GM18520 (cell line): ENCODE data around the gene CEP41.

Experiments used
- ATAC-seq: cut with Tn5 transposase; IDR thresholded peaks from one replicate; pipeline ENCODE4 v1.9.1; 2021; ENCODE audit not compliant: unreplicated experiment

Gene CEP41

GRCh38 chr7:130421684-130422083, 19.1 kb downstream of the CEP41 start:
- ATAC-seq = no peak

DNA sequence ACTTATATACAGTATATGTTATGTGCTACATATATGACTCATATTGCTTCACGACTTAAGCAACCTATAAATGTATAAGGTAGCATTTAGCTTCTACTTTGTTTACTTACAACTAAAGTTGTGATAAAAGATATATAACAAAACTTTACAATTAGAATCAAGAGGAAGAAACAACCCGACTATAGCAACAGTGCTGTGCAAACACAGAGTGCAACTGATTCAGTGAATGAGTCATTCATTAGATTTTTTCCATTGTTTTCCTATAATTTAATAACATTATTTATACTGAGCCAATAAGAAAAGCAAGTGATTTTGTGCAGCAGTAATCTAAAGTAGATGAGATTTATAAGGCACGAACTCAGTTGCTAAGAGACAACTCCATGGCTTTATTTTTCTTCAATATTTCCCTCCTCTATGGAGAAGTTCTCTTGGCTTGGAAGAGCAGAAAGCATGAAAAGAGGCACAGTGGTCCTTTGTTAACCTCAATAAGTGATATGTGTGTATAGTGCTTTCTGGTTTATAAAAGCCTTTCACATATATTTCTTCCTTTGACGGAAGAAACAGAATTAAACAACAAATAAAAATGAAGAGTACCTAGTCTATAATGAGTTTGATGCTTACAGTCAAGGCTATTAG, 19.8 kb downstream of the CEP41 start:
- ATAC-seq = no peak

DNA sequence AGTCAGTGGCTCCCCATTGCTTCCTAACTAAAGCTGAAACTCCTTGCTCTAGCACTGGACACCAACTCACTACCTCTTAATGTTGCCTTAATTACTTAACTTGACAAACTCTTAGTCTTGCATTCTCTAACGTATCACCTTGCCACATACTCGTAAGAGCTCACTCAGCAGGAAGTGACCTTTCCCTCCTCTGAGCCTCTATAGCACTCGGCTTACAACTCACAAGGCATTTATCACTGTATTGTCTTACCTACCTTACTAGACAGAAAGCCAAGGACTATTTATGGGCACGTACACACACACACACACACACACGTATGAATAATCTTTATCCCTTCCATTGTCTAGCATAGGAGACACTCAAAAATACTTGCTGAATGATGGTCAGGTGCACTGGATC, 21.2 kb downstream of the CEP41 start:
- no peak for ATAC-seq

DNA sequence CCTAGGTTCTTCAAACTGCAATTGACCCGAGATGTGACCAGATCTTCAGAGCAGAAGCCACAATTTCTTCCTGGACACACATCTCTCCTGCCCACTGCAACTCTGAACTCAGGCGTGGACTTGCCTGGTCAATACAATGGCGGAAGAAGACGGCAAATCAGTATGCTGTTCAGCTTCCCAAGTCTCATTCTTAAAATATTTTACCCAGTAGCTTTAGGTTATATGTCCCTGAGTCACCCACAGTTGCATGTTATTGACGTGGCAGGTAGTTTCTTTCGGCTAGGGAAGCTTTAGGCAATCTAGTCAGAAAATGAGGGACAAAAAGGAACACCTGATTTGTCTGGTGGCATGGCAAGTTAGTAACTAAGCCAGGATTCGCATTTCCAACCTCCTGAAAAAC, 22.5 kb downstream of the CEP41 start:
- ATAC-seq = no peak

- ATAC-seq = no peak
Measured at GRCh38 chr7:130417213-130417612, 23.6 kb downstream of the CEP41 start.

GRCh38 chr7:130415006-130415405, 25.8 kb downstream of the CEP41 start:
- ATAC-seq = no peak

DNA sequence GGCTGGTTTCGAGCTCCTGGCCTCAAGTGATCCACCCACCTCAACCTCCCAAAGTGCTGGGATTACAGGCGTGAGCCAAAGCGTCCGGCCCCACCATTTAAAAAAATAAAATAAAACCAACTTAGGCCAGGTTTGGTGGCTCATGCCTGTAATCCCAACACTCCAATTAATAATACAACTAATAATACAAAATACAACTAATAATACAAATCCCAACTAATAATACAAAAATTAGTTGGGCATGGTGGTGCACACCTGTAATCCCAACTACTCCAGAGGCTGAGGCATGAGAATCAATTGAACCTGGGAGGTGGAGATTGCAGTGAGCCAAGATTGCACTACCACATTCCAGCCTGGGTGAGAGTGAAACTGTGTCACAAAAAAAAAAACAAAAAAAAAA, 27.6 kb downstream of the CEP41 start:
- no peak for ATAC-seq

GRCh38 chr7:130410868-130411541, 29.8 kb downstream of the CEP41 start:
- no peak for ATAC-seq

- ATAC-seq = no peak
Measured at GRCh38 chr7:130409712-130410072, 31.1 kb downstream of the CEP41 start.

DNA sequence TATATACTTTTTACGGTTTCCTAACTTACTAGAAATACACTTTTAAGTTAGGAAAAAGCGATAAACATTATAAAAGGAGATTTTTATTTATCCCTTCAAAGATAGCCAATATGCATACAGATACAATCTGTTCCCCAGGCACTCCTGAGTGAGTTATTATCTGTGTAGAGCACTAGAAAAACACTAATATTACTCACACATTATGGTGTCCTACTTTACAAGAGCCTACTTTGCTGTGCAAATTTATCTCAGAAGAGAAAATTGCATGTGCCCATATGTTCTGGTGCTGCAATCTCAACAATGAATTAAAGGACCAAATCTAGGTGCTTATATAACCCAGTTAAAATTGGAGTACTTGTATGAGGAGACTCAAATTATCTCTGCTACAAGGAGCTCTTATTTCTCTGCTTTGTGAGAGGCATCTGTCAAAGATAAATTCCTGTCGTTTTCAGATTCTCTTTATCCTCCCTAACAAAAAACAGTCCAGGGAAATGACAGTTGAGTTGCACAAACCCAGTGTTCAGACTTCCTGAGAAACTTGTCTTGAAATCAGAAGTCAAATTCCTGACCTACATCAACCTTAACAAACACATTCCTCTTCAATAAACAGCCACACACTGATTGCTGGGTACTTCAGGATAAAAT, 31.6 kb downstream of the CEP41 start:
- ATAC-seq = no peak

DNA sequence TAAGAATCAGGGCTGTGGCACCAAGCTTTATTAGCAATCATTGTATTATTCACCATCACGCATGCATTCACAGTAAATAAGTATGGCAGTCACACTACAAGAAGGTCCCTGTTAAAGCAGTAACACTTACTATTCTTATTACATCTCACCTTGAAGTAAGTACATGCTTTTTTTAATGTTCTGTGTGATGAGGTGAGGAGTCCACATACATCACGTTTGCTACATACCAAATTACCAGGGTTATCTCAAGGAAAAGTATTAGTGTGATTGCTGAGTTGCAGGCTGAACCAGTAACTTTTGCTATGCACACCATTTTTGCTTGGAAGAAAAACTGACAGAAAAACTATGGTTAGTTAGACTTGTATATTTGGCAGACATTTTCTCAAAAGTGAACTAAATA, 35.8 kb downstream of the CEP41 start:
- ATAC-seq = no peak

GRCh38 chr7:130401578-130401977, 39.2 kb downstream of the CEP41 start:
- no peak for ATAC-seq

DNA sequence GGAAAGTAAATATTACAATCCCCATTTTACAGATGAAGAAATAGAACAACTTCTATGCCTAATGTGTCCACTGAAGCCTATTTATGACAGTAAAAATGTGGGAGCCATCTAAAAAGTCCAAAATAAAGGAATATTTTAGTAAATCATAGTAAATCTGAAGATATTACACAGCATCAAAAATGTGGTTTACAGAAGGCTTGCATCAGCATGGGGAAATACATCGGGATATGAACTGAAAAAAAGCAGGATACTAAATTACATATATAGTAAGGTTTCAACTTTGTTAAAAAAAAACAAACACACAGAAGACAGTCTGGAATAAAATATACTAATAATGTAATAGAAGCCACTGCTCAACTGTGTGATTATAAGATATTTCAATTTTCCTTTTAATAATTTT, 39.7 kb downstream of the CEP41 start:
- ATAC-seq = no peak

DNA sequence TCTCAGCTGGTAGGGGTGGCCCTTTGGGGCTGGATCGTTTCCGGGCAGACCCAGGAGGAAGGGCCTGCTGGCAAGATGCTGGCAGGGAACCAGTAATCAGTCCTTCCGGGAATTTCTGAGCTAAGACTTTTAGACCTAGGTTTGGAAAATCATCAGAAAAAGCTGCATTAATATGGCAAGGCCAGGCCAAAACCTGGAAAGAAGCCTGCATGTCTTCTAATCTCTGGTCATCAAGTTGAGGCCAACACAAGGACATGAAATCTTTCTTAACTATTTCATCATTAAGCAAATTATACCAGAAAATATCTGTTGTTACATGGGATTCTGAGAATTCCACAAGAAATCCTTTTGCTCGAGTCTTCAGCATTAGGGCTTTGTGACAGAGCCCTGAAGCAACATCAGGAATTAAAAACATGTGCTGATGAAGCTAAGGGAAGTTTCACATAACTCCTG, 40.7 kb downstream of the CEP41 start:
- ATAC-seq = no peak

DNA sequence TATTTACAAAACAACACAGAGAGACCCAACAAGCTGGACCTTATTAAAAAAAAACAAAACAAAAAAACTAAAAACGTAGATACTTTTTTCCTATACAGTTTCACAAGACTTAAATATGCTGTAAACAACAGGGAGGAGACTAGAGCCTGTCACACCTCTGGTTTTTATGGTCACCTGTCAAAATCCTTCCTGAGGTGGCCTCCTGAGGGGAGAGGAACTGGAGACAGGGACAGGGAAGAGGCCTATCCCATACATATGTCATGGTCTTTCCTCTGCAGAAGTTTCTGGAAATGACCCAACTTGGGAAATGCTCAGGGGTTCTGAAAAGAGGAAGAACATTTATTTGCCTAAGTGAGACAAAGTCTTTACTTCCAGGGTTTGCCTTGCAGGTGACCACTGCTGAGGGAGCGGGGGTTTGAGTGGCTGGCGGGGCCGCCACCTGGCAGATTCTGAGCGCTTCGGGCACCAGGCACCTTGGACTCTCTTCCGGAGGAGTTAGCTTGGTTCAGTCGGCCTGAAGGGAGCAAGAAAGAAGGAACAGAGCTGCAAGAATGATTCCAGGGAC, 42.2 kb downstream of the CEP41 start:
- ATAC-seq = no peak

- no peak for ATAC-seq
Measured at GRCh38 chr7:130397758-130398073, 43.1 kb downstream of the CEP41 start.

GRCh38 chr7:130397051-130397757, 43.6 kb downstream of the CEP41 start:
- ATAC-seq = no peak

DNA sequence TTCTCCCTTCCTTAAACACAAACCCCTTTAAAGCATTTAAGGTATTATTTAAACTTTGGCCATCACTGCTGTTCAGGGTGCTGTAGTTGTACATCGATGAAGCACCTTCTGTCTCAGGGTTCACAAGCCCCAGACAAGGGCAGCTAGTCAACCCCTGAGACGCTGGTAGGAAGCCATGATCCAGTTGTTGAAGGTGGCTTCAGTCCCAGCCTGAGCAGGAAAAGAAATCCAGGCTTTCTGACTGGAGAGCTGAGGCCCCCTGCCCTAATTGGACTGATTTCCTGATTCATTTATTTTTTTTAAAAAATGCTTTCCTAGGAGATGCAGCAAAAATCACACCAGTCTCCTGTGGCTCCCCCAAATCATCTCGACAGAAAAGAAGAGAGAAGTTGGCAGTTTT, 44.7 kb downstream of the CEP41 start:
- no peak for ATAC-seq

DNA sequence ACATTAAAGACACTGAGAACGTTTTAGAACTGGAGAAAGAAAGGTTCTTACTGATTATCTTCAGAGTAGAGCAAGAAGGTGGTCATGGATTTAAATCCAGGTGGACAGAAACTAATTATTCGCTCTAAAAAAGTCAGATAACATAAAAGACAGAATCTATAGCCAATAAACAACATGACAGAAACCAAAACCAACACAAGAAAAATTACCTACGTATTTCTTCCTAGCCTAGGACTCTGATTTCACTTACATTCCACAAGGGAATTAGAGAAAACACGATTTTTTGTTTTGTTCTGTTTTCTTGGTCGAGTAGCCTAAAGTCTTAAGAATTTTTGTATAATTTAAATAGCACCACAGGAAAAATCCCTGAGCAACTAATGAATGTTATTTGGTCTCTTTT, 45.4 kb downstream of the CEP41 start:
- no peak for ATAC-seq

DNA sequence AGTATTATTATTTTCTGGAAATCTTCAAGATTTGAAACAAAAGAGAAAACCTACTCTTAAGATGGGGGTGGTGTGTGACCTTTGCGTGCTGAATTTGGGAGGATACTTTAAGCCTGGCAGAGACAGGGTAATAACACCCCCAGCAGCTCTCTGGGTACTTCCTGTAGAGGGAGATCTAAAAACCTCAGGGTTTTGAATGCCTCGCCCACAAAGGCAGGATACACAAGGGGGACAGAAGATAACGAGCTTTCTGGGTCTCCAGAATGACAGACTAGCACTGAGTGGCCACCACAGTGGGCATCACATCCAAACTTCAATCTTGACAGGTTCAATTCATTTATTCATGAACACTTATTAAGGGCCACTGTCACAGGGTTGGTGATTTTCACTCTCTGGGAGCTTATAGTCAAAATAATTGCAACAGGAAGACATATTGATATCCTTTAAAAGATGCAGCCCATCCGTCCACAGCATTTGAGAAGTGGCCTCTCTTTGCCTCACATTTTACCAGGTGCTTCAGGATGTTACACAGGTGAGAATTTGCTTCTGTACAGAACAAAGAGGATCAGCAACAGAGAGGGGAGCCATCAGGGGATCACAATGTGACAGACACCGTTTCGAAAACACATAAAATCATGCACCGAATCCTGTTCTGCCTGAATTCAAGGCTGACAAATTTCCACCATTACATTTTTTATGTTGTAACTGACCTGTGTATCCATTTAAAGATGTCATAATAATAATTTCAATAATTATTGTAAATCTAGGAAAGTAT, 46.2 kb downstream of the CEP41 start:
- ATAC-seq = no peak

DNA sequence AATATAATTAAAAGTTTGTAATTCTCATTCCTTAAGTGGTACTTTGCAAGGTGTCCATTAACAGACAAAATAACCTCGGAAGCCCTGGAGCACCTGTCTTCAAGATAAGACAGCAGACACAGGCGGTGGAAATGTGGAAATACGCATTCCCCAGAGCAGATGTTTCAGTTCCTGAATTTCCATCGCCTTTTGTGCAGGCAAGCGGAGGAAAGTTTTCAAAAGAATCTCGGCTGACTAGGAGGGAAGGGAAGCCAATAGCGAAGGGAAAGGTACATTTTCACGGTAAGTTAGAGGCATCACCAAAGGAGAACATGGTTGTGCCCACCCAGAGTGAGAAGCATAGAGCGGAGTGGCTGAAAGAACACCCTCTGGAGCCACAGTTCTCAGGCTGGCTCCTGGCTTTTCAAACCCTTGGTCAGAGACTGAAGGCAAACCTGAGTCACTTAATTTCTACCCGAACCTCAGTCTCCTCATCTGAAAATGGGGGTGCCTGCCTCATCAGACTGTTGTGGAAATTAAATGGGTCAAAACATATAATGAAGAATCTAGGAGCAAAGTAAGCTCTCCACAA, 46.9 kb downstream of the CEP41 start:
- ATAC-seq = no peak
